WTC11 (cell line): ENCODE results near the gene MAP4.

Experiments
- CBFB ChIP-seq: sonication (generic); formaldehyde crosslinking; IDR thresholded peaks from 2 replicates; pipeline ENCODE4 v1.8.1; 2022; ENCODE audit warnings: mild to moderate bottlenecking, low read depth, missing genetic modification reagents
- ESRRA ChIP-seq: sonication (generic); formaldehyde crosslinking; IDR thresholded peaks from 2 replicates; pipeline ENCODE4 v1.8.1; 2022; ENCODE audit warnings: mild to moderate bottlenecking, missing genetic modification reagents, borderline replicate concordance
- OVOL2 ChIP-seq: fragments of 250-450 bp; sonication (Bioruptor Pico); IDR thresholded peaks from 2 replicates; pipeline ENCODE4 v1.9.0; 2021; ENCODE audit warnings: mild to moderate bottlenecking, borderline replicate concordance
- TCF7 ChIP-seq: sonication (generic); formaldehyde crosslinking; IDR thresholded peaks from 2 replicates; pipeline ENCODE4 v1.8.0; 2022; ENCODE audit warnings: mild to moderate bottlenecking, low read depth, missing genetic modification reagents, moderate library complexity
- TP53 ChIP-seq: sonication (generic); formaldehyde crosslinking; IDR thresholded peaks from 2 replicates; pipeline ENCODE4 v1.8.1; 2023; ENCODE audit warnings: mild to moderate bottlenecking, missing genetic modification reagents
- ZBTB21 ChIP-seq: sonication (generic); formaldehyde crosslinking; IDR thresholded peaks from 2 replicates; pipeline ENCODE4 v1.8.1; 2023; ENCODE audit warnings: mild to moderate bottlenecking, missing genetic modification reagents, borderline replicate concordance
- ZNF121 ChIP-seq: sonication (generic); formaldehyde crosslinking; IDR thresholded peaks from 2 replicates; pipeline ENCODE4 v1.8.0; 2023; ENCODE audit warnings: missing genetic modification reagents
- ZNF138 ChIP-seq: sonication (generic); formaldehyde crosslinking; conservative IDR thresholded peaks from 2 replicates; pipeline ENCODE4 v1.8.1; 2022; ENCODE audit warnings: mild to moderate bottlenecking, moderate library complexity, missing genetic modification reagents
- TF ChIP-seq, protein P1 (sequence below): fragments of 200-600 bp; IDR thresholded peaks from 2 replicates; pipeline ENCODE4 v1.8.0; 2022; ENCODE audit warnings: antibody characterized with exemption

DNA sequence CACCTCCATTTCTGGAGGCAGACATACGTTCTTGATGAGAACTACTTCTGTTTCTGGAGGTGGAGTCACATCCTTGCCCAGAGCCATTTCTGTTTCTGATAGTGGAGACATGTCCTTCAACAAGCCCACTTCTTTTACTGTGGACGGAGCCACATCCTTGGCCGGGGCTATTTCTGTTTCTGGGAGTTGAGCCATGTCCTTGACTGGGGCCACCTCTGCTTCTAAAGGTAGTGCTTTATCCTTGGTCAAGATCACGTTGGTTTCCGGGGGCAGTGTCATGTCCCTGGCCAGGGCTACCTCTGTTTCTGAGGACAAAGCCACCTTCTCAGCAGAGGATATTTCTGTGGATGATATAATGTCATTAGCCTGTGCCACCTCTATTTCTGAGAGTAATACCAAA is 100.0 kb downstream of the MAP4 start:
- no peak for TF ChIP-seq CBFB
- TF ChIP-seq ZBTB21 (CRISPR knock-in tag) = no peak
- TF ChIP-seq ESRRA = no peak
- TF ChIP-seq, protein P1, sequence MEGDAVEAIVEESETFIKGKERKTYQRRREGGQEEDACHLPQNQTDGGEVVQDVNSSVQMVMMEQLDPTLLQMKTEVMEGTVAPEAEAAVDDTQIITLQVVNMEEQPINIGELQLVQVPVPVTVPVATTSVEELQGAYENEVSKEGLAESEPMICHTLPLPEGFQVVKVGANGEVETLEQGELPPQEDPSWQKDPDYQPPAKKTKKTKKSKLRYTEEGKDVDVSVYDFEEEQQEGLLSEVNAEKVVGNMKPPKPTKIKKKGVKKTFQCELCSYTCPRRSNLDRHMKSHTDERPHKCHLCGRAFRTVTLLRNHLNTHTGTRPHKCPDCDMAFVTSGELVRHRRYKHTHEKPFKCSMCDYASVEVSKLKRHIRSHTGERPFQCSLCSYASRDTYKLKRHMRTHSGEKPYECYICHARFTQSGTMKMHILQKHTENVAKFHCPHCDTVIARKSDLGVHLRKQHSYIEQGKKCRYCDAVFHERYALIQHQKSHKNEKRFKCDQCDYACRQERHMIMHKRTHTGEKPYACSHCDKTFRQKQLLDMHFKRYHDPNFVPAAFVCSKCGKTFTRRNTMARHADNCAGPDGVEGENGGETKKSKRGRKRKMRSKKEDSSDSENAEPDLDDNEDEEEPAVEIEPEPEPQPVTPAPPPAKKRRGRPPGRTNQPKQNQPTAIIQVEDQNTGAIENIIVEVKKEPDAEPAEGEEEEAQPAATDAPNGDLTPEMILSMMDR = no peak
- no peak for TF ChIP-seq ZNF121 (CRISPR knock-in tag)
- TF ChIP-seq TCF7 (CRISPR knock-in tag) = no peak
- no peak for TF ChIP-seq ZNF138
- no peak for TF ChIP-seq OVOL2
- TF ChIP-seq TP53 (CRISPR knock-in tag) = no peak
